Mammary epithelial cell (primary cell): ENCODE measurements around the gene GNAS-AS1.

Source experiments
- EZH2 ChIP-seq: IDR thresholded peaks from 2 replicates; pipeline ENCODE4 v1.6.1; 2012; ENCODE audit warnings: low read length, inconsistent platforms, borderline replicate concordance
- TF ChIP-seq, protein P1 (sequence below), 2 donors: IDR thresholded peaks in 1 of 2; conservative IDR thresholded peaks in 1 of 2; 2 replicates each; pipeline ENCODE4 v1.5.1; 2011 to 2012; ENCODE audit warnings: inconsistent platforms in 2 of 2, low read length in 2 of 2, mild to moderate bottlenecking in 2 of 2, control low read depth in 1 of 2, low read depth in 1 of 2; ENCODE audit not compliant: insufficient read depth in 1 of 2; ENCODE audit errors: extremely low read depth in 1 of 2

- TF ChIP-seq, protein P1, sequence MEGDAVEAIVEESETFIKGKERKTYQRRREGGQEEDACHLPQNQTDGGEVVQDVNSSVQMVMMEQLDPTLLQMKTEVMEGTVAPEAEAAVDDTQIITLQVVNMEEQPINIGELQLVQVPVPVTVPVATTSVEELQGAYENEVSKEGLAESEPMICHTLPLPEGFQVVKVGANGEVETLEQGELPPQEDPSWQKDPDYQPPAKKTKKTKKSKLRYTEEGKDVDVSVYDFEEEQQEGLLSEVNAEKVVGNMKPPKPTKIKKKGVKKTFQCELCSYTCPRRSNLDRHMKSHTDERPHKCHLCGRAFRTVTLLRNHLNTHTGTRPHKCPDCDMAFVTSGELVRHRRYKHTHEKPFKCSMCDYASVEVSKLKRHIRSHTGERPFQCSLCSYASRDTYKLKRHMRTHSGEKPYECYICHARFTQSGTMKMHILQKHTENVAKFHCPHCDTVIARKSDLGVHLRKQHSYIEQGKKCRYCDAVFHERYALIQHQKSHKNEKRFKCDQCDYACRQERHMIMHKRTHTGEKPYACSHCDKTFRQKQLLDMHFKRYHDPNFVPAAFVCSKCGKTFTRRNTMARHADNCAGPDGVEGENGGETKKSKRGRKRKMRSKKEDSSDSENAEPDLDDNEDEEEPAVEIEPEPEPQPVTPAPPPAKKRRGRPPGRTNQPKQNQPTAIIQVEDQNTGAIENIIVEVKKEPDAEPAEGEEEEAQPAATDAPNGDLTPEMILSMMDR (conservative IDR thresholded peaks at IDR 0.05 in 1 of 2, IDR thresholded peaks at IDR 0.05 in 1 of 2; ENCODE audit: extremely low read depth in 1 of 2, insufficient read depth in 1 of 2, low read depth in 1 of 2, low read length in 2 of 2): no peak
- TF ChIP-seq EZH2: peak; percentile 94
Measured at GRCh38 chr20:58854638-58855471, 4.2 kb upstream of the GNAS-AS1 start.
